WTC11 (cell line): Measurements from ENCODE around the gene FAM193A.

Experiments used
- CREB1 ChIP-seq: sonication (generic); formaldehyde crosslinking; IDR thresholded peaks from 2 replicates; pipeline ENCODE4 v1.8.0; 2023; ENCODE audit warnings: mild to moderate bottlenecking, missing genetic modification reagents
- ZNF416 ChIP-seq: fragments of 250-450 bp; sonication (Bioruptor Pico); IDR thresholded peaks from 2 replicates; pipeline ENCODE4 v1.9.0; 2021; ENCODE audit warnings: mild to moderate bottlenecking, inconsistent platforms
- TF ChIP-seq, protein P1 (sequence below): sonication (generic); formaldehyde crosslinking; IDR thresholded peaks from 2 replicates; pipeline ENCODE4 v1.8.0; 2022; ENCODE audit warnings: missing genetic modification reagents

DNA sequence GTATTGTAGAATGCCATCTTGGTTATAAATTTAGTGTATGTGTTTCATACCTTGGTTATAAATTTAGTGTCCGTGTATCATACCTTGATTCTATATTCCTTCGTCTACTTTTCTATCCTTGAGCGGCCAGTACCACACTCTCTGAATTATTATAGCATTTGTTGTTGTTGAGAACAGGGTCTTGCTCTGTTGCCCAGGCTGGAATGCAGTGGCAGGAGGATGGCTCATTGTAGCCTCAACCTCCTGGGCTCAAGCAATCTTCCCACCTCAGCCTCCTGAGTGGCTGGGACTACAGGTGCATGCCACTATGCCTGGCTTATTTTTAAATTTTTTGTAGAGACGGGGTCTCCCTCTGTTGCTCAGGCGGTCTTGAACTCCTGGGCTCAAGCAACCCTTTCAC is 50.1 kb downstream of the FAM193A start:
- TF ChIP-seq ZNF416 (CRISPR knock-in tag) (no peak), CREB1 (CRISPR knock-in tag) (no peak)
- TF ChIP-seq, protein P1, sequence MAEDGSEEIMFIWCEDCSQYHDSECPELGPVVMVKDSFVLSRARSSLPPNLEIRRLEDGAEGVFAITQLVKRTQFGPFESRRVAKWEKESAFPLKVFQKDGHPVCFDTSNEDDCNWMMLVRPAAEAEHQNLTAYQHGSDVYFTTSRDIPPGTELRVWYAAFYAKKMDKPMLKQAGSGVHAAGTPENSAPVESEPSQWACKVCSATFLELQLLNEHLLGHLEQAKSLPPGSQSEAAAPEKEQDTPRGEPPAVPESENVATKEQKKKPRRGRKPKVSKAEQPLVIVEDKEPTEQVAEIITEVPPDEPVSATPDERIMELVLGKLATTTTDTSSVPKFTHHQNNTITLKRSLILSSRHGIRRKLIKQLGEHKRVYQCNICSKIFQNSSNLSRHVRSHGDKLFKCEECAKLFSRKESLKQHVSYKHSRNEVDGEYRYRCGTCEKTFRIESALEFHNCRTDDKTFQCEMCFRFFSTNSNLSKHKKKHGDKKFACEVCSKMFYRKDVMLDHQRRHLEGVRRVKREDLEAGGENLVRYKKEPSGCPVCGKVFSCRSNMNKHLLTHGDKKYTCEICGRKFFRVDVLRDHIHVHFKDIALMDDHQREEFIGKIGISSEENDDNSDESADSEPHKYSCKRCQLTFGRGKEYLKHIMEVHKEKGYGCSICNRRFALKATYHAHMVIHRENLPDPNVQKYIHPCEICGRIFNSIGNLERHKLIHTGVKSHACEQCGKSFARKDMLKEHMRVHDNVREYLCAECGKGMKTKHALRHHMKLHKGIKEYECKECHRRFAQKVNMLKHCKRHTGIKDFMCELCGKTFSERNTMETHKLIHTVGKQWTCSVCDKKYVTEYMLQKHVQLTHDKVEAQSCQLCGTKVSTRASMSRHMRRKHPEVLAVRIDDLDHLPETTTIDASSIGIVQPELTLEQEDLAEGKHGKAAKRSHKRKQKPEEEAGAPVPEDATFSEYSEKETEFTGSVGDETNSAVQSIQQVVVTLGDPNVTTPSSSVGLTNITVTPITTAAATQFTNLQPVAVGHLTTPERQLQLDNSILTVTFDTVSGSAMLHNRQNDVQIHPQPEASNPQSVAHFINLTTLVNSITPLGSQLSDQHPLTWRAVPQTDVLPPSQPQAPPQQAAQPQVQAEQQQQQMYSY (CRISPR knock-in tag), result no peak
